Neutrophil (primary cell): ENCODE measurements around the gene KBTBD13.

ENCODE experiments used
- H3K27ac ChIP-seq: fragments of 200-600 bp; sonication (generic); 2 replicates; pipeline ENCODE4 v1.5.1; 2016; ENCODE audit warnings: mild to moderate bottlenecking, moderate library complexity
- H3K27me3 ChIP-seq: fragments of 200-600 bp; sonication (generic); 2 replicates; pipeline ENCODE4 v1.6.0; 2016; ENCODE audit warnings: mild to moderate bottlenecking
- H3K36me3 ChIP-seq: fragments of 200-600 bp; sonication (generic); 2 replicates; pipeline ENCODE4 v1.5.1; 2017
- H3K4me1 ChIP-seq, 2 experiments: fragments of 200-600 bp in 1 of 2; sonication (generic) in 1 of 2; 1 replicate in 1 of 2; 2 replicates in 1 of 2; pipeline versions ENCODE4 v1.5.1 to v1.6.1; 2013 to 2016; ENCODE audit warnings: low read depth in 1 of 2, low read length in 1 of 2, mild to moderate bottlenecking in 1 of 2, moderate library complexity in 1 of 2; ENCODE audit not compliant: control insufficient read depth in 1 of 2, insufficient read depth in 1 of 2
- H3K4me3 ChIP-seq, 2 experiments: fragments of 200-600 bp in 1 of 2; sonication (generic) in 1 of 2; 1 replicate in 1 of 2; 2 replicates in 1 of 2; pipeline ENCODE4 v1.5.1; 2013 to 2016; ENCODE audit warnings: low read depth in 1 of 2, low read length in 1 of 2, mild to moderate bottlenecking in 1 of 2, moderate library complexity in 1 of 2
- H3K9me3 ChIP-seq: fragments of 200-600 bp; sonication (generic); 2 replicates; pipeline ENCODE4 v1.5.1; 2016
- TF ChIP-seq, protein P1 (sequence below): fragments of 200-600 bp; sonication (generic); IDR thresholded peaks from 2 replicates; pipeline ENCODE4 v1.5.1; 2016; ENCODE audit warnings: antibody characterized with exemption

The KBTBD13 gene

DNA sequence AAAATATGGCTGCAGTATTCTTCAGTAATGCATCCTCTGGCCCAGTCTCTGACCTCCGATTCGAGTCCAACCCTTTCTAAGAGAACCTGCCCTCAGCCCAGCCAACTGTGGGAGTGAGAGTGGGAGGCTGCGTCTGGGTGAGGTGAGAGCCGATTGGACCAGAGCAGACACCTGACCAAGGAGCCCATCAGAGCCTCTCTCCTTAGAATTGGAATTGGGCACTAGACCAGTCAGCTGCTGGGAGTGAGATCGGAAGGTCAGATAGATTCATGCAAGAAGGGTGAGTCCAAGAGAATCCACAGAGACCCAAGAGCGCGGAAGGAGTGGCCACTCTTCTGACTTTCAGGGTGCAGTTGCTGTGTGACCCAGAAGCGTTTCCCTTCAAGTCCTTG is 19.0 kb upstream of the KBTBD13 start:
- no peak overlapping the region for H3K27ac ChIP-seq
- H3K36me3 ChIP-seq = no peaks in the 10 kb centered on the region
- TF ChIP-seq, protein P1, sequence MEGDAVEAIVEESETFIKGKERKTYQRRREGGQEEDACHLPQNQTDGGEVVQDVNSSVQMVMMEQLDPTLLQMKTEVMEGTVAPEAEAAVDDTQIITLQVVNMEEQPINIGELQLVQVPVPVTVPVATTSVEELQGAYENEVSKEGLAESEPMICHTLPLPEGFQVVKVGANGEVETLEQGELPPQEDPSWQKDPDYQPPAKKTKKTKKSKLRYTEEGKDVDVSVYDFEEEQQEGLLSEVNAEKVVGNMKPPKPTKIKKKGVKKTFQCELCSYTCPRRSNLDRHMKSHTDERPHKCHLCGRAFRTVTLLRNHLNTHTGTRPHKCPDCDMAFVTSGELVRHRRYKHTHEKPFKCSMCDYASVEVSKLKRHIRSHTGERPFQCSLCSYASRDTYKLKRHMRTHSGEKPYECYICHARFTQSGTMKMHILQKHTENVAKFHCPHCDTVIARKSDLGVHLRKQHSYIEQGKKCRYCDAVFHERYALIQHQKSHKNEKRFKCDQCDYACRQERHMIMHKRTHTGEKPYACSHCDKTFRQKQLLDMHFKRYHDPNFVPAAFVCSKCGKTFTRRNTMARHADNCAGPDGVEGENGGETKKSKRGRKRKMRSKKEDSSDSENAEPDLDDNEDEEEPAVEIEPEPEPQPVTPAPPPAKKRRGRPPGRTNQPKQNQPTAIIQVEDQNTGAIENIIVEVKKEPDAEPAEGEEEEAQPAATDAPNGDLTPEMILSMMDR = no peak
- no peaks in the 10 kb centered on the region for H3K9me3 ChIP-seq
- H3K27me3 ChIP-seq = peaks cover 14% of the 10 kb centered on the region
- no peaks in the 10 kb centered on the region for H3K4me1 ChIP-seq
- no peak overlapping the region for H3K4me3 ChIP-seq

DNA sequence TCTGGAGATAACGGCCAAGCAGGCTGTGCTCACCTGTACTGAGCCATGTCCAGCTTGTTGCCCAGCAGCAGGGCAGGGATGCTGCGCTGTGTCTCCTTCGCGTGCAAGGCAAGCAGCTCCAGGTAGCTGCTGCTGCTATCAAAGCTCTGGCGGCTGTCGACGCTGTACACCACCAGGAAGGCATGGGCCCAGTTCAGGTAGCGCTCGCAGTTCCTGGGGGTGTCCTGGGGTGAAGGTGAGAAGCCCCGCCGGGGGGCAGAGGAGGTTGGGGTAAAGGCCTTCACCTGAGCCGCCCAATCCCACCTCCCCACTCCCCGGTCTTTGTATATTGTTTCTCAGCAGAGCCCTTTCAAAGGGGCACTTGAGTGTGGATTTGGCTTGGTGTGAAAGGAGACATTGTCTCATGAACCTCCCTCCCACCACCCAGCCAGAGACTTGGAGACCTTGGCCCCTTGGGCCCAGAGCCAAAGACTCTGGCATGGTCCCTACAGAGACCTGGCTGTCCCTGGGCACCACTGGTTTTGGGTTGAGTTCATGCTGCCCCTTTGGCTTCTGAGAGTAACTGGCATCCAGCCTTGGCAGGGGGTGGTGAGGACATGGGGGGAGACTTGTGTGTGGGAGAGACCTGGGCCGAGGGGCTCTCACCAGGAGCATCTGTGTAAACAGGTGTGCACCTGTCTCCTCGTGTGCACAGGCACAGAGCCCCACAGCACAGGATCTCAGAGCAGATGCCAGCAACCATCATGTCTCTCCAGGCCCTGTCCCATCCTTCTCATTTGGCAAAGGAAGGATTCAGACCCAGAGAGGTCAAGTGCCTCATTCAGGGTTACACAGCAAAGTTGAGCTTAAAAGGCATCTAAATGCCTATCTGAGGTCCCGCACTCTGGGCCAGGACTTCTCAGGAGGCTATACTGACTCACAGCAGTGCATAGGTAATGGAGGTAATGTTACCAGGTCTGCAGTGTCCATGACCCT is 17.9 kb upstream of the KBTBD13 start:
- no peaks in the 10 kb centered on the region for H3K36me3 ChIP-seq
- TF ChIP-seq, protein P1 = no peak
- no peaks in the 10 kb centered on the region for H3K9me3 ChIP-seq
- peaks cover 16% of the 10 kb centered on the region for H3K27me3 ChIP-seq
- H3K4me3 ChIP-seq = no peak overlapping the region
- H3K27ac ChIP-seq = no peak overlapping the region
- H3K4me1 ChIP-seq = no peaks in the 10 kb centered on the region

DNA sequence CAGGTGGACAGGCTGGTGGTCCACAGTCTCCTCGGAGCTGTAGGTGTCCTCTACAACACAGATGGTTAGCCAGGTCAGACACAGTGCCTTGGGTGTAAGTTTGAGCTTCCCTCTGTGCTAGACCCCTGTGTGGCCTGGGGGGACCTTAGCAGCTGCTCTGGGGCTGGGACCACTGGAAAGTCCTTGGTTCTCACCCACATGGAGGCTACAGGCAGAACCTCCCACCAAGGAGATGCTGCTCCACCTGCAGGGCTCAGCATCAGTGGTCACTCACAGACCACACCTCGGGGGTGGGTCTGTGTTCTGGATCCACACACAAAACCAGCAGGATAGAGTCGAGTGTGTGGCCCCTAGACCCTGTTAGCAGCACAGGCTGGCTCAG is 17.2 kb upstream of the KBTBD13 start:
- Histone ChIP-seq H3K27me3 (peaks cover 23% of the 10 kb centered on the region), H3K4me1 (no peaks in the 10 kb centered on the region), H3K9me3 (no peaks in the 10 kb centered on the region), H3K4me3 (no peak overlapping the region), H3K27ac (no peak overlapping the region), H3K36me3 (no peaks in the 10 kb centered on the region)
- TF ChIP-seq, protein P1 = no peak

DNA sequence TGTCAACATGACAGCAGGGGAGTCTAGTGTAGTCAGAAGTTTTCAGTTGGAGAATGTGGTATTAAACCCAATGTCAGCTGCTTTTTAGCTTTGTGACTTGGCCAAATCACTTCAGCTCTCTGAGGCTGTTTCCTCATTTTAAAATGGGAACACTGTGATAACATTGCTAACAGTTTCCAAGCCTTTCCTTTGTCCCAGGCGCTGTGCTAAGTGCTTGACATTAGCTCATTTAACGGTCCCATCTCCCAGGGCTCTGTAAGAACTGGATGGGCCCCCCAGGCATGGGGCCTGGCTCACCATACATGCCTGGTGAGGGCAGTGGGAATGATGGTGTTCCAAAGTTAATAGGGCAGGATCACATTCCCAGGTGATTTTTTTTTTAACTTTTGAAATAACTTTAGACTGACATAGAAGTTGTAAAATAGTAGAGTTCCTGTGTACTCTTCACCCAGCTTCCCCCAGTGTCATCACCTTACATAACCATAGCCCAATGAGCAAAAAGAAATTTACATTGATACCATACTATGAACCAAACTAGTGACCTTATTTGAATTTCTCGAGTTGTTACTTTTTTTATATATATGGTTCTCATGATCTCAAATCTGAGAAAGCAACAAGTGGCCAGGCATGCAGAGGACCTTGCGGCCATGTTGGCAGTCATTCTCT is 16.5 kb upstream of the KBTBD13 start:
- Histone ChIP-seq H3K4me3 (no peak overlapping the region), H3K27ac (no peak overlapping the region), H3K4me1 (no peaks in the 10 kb centered on the region), H3K36me3 (no peaks in the 10 kb centered on the region), H3K9me3 (no peaks in the 10 kb centered on the region), H3K27me3 (peaks cover 30% of the 10 kb centered on the region)
- TF ChIP-seq, protein P1 = no peak

DNA sequence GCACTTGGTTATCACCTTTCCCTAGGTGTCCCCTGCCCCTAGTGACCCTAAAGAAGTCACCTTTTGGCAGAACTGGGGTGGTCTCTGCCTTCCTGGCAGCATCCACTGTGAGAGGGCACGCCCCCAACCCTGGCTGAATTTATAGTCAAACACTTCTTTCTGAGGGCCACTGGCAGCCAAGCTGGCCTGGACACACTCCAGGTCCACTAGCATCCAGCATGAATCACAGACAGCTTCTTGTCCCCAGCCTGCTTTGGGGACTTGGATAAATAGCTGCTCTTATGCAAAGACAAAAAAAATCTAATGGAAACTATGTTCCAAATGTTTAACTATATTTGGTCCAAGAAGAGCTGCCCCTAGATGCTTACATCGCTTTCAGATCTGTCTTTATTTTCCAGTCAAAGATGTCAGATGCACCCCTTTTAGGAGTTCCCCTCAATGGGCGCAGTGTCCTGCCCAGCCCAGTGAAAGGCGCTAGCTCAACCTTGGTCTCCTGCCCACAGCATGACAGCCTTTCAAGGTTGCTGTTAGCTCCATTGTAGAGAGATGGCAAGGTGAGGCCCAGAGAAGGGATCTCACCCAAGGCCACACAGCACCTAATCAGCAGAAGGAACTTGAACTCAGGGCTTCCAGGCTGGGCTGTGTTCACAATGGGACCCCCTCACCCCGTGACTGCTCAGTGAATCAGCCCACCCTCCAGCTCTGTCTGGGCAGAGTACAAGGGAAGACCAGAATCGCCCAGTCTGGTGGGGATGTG is 15.7 kb upstream of the KBTBD13 start:
- H3K27ac ChIP-seq = no peak overlapping the region
- no peak overlapping the region for H3K4me3 ChIP-seq
- H3K36me3 ChIP-seq = no peaks in the 10 kb centered on the region
- no peaks in the 10 kb centered on the region for H3K9me3 ChIP-seq
- H3K4me1 ChIP-seq = no peaks in the 10 kb centered on the region
- TF ChIP-seq, protein P1 = no peak
- peaks cover 37% of the 10 kb centered on the region for H3K27me3 ChIP-seq
